H1 (cell line): ENCODE measurements around the gene MESD. TPM values are rescaled to one million over a fixed set of nuclear protein-coding genes. Genes with fewer than 3 reads are reported as not detected.

Experiments
- CTCF ChIA-PET: fragments of 300-600 bp; sonication (Branson Sonifier 250); formaldehyde crosslinking; loops from one replicate; lab custom pipeline; 2021; ENCODE audit not compliant: partially characterized antibody; lab: Charles Lee
- POLR2A ChIA-PET: fragments of 300-600 bp; sonication (Branson Sonifier 250); formaldehyde crosslinking; loops from one replicate; lab custom pipeline; 2021; ENCODE audit warnings: inconsistent platforms; ENCODE audit not compliant: partially characterized antibody; lab: Charles Lee
- DNase-seq, 2 experiments: peaks; one replicate each; pipeline versions ENCODE4 v3.0.0 to v3.0.0-alpha.2; 2010 to 2022; ENCODE audit warnings: low spot score in 2 of 2, low read depth in 1 of 2, mixed read lengths in 1 of 2
- FAIRE-seq: peaks from 2 replicates; lab custom pipeline; 2011; peaks lifted over from hg19 to GRCh38; lab: Jason Lieb, UNC
- H2AFZ ChIP-seq: 2 replicates; pipeline ENCODE4 v1.8.1; 2012; ENCODE audit warnings: low read length, inconsistent platforms
- H2AK5ac ChIP-seq: 2 replicates; pipeline ENCODE4 v1.6.1; 2013; ENCODE audit warnings: low read depth, low read length
- H2BK120ac ChIP-seq: replicated peaks from 2 replicates; pipeline ENCODE3; 2013; ENCODE audit warnings: low read depth, low read length, inconsistent platforms
- H2BK12ac ChIP-seq: 2 replicates; pipeline ENCODE4 v1.6.1; 2013; ENCODE audit warnings: low read depth, low read length
- H2BK15ac ChIP-seq: 2 replicates; pipeline ENCODE4 v1.6.1; 2013; ENCODE audit warnings: low read length
- H2BK20ac ChIP-seq: 2 replicates; pipeline ENCODE4 v1.6.1; 2013; ENCODE audit warnings: low read length
- H2BK5ac ChIP-seq: 2 replicates; pipeline ENCODE4 v1.6.1; 2013; ENCODE audit warnings: low read depth, low read length
- H3K14ac ChIP-seq: 2 replicates; pipeline ENCODE4 v1.6.1; 2013; ENCODE audit warnings: inconsistent platforms; ENCODE audit not compliant: insufficient read length
- H3K18ac ChIP-seq: 2 replicates; pipeline ENCODE4 v1.6.1; 2013; ENCODE audit warnings: low read length; ENCODE audit errors: extremely low read depth
- H3K23ac ChIP-seq: 2 replicates; pipeline ENCODE4 v1.6.1; 2013; ENCODE audit warnings: inconsistent platforms; ENCODE audit not compliant: insufficient read length
- H3K23me2 ChIP-seq: 2 replicates; pipeline ENCODE4 v1.6.1; 2013; ENCODE audit warnings: low read depth, low read length
- H3K27ac ChIP-seq: 2 replicates; pipeline ENCODE4 v1.6.1; 2011; ENCODE audit warnings: low read depth, low read length, inconsistent platforms
- H3K27me3 ChIP-seq, 4 experiments: replicated peaks in 1 of 4; 1 replicate in 1 of 4; 2 replicates in 3 of 4; pipeline versions ENCODE4 v1.6.1 to v1.8.1; 2011 to 2013; ENCODE audit warnings: low read length in 3 of 4, mild to moderate bottlenecking in 3 of 4, inconsistent platforms in 2 of 4, mixed read lengths in 2 of 4, moderate library complexity in 1 of 4; ENCODE audit not compliant: control insufficient read depth in 3 of 4, insufficient read depth in 3 of 4; ENCODE audit errors: extremely low read depth in 1 of 4
- H3K36me3 ChIP-seq, 4 experiments: 2 replicates each; pipeline versions ENCODE4 v1.6.1 to v1.8.1; 2011 to 2013; ENCODE audit warnings: mild to moderate bottlenecking in 4 of 4, low read length in 3 of 4, moderate library complexity in 2 of 4, control low read depth in 1 of 4, inconsistent platforms in 1 of 4; ENCODE audit not compliant: insufficient read depth in 4 of 4, control insufficient read depth in 2 of 4
- H3K4ac ChIP-seq: replicated peaks from 2 replicates; pipeline ENCODE3; 2013; ENCODE audit warnings: low read length, low read depth, mixed read lengths, inconsistent platforms; ENCODE audit not compliant: insufficient read length
- H3K4me1 ChIP-seq, 4 experiments: replicated peaks in 1 of 4; 1 replicate in 1 of 4; 2 replicates in 3 of 4; pipeline versions ENCODE4 v1.6.1 to v1.8.1; 2011 to 2013; ENCODE audit warnings: low read length in 3 of 4, inconsistent platforms in 2 of 4, mixed read lengths in 1 of 4; ENCODE audit not compliant: insufficient read depth in 4 of 4, control insufficient read depth in 3 of 4
- H3K4me2 ChIP-seq, 2 experiments: 2 replicates each; pipeline versions ENCODE4 v1.6.1 to v1.8.1; 2011 to 2013; ENCODE audit warnings: low read depth in 2 of 2, low read length in 2 of 2, control low read depth in 1 of 2, inconsistent platforms in 1 of 2, mild to moderate bottlenecking in 1 of 2; ENCODE audit not compliant: insufficient read depth in 1 of 2
- H3K4me3 ChIP-seq, 4 experiments: fragments of 200-600, 300-600 bp in 1 of 4; sonication (generic), shearing (Covaris generic), sonication (Bioruptor Twin) in 1 of 4; 2 replicates each; pipeline versions ENCODE4 v1.5.1 to v1.8.1; 2011 to 2016; ENCODE audit warnings: low read length in 4 of 4, low read depth in 3 of 4, control low read depth in 2 of 4, inconsistent platforms in 2 of 4, mild to moderate bottlenecking in 2 of 4, mixed read lengths in 1 of 4, moderate library complexity in 1 of 4; ENCODE audit not compliant: insufficient read depth in 2 of 4; ENCODE audit errors: extremely low read depth in 1 of 4
- H3K56ac ChIP-seq: replicated peaks from 2 replicates; pipeline ENCODE3; 2013; ENCODE audit warnings: low read depth, mild to moderate bottlenecking, mixed read lengths, low read length, inconsistent platforms; ENCODE audit not compliant: insufficient read length
- H3K79me1 ChIP-seq: 2 replicates; pipeline ENCODE4 v1.6.1; 2013; ENCODE audit warnings: low read depth, low read length, control low read depth
- H3K79me2 ChIP-seq, 2 experiments: 2 replicates each; pipeline versions ENCODE4 v1.6.1 to v1.8.1; 2012 to 2013; ENCODE audit warnings: low read length in 2 of 2, mild to moderate bottlenecking in 2 of 2, inconsistent platforms in 1 of 2; ENCODE audit not compliant: insufficient read depth in 2 of 2, control insufficient read depth in 1 of 2
- H3K9ac ChIP-seq, 4 experiments: replicated peaks in 1 of 4; 1 replicate in 1 of 4; 2 replicates in 3 of 4; pipeline versions ENCODE4 v1.6.1 to v1.8.1; 2011 to 2013; ENCODE audit warnings: low read depth in 3 of 4, low read length in 3 of 4, control low read depth in 2 of 4, mild to moderate bottlenecking in 2 of 4, moderate library complexity in 2 of 4, inconsistent platforms in 1 of 4; ENCODE audit errors: extremely low read depth in 1 of 4
- H3K9me3 ChIP-seq, 2 experiments: 2 replicates each; pipeline versions ENCODE4 v1.6.1 to v1.8.1; 2012 to 2013; ENCODE audit warnings: mild to moderate bottlenecking in 2 of 2, moderate library complexity in 2 of 2, control low read depth in 1 of 2, inconsistent platforms in 1 of 2, low read depth in 1 of 2, low read length in 1 of 2, mixed read lengths in 1 of 2; ENCODE audit not compliant: insufficient read depth in 2 of 2
- H4K20me1 ChIP-seq, 2 experiments: replicated peaks in 1 of 2; 2 replicates each; pipeline versions ENCODE3 to v1.8.1; 2011 to 2013; ENCODE audit warnings: inconsistent platforms in 2 of 2, low read length in 2 of 2, mild to moderate bottlenecking in 1 of 2; ENCODE audit not compliant: insufficient read depth in 2 of 2, control insufficient read depth in 1 of 2
- H4K5ac ChIP-seq: 2 replicates; pipeline ENCODE4 v1.6.1; 2013; ENCODE audit warnings: low read length, low read depth, mixed read lengths, inconsistent platforms; ENCODE audit not compliant: insufficient read length
- H4K8ac ChIP-seq: 2 replicates; pipeline ENCODE4 v1.8.0; 2013; ENCODE audit warnings: mild to moderate bottlenecking, moderate library complexity, low read length, inconsistent platforms; ENCODE audit not compliant: insufficient read depth; ENCODE audit errors: extremely low read depth
- H4K91ac ChIP-seq: replicated peaks from 2 replicates; pipeline ENCODE3; 2013; ENCODE audit warnings: low read length, mixed read lengths, inconsistent platforms; ENCODE audit not compliant: insufficient read length
- CHD2 ChIP-seq: IDR thresholded peaks from 2 replicates; pipeline ENCODE4 v1.6.1; 2012; ENCODE audit warnings: low read length, improper control_type of control experiment
- GTF2F1 ChIP-seq: IDR thresholded peaks from 2 replicates; pipeline ENCODE4 v1.6.1; 2012; ENCODE audit warnings: low read depth, low read length, improper control_type of control experiment, borderline replicate concordance
- MAFK ChIP-seq: IDR thresholded peaks from 2 replicates; pipeline ENCODE4 v1.6.1; 2012; ENCODE audit warnings: low read depth, mild to moderate bottlenecking, improper control_type of control experiment, low read length
- PHF8 ChIP-seq: fragments of 200-600 bp; sonication (generic); conservative IDR thresholded peaks from 2 replicates; pipeline ENCODE4 v1.7.1; 2012; ENCODE audit warnings: low read depth, mild to moderate bottlenecking, inconsistent platforms, low read length, moderate library complexity
- RNF2 ChIP-seq: fragments of 200-900, 300-1000 bp; sonication (generic); IDR thresholded peaks from 2 replicates; pipeline ENCODE4 v1.7.1; 2016; ENCODE audit warnings: borderline replicate concordance, low read depth, mild to moderate bottlenecking, antibody characterized with exemption, low read length; ENCODE audit not compliant: poor library complexity, severe bottlenecking; ENCODE audit errors: missing control alignments
- SIN3A ChIP-seq, 2 experiments: IDR thresholded peaks in 1 of 2; conservative IDR thresholded peaks in 1 of 2; 2 replicates each; pipeline ENCODE4 v1.6.1; 2011 to 2012; ENCODE audit warnings: low read length in 2 of 2, improper control_type of control experiment in 1 of 2, low read depth in 1 of 2, mild to moderate bottlenecking in 1 of 2
- SIX5 ChIP-seq: IDR thresholded peaks from 2 replicates; pipeline ENCODE4 v1.6.1; 2011; ENCODE audit warnings: mild to moderate bottlenecking, low read depth, low read length
- SP1 ChIP-seq: IDR thresholded peaks from 2 replicates; pipeline ENCODE4 v1.6.1; 2011; ENCODE audit warnings: low read depth, low read length
- SP2 ChIP-seq: IDR thresholded peaks from 2 replicates; pipeline ENCODE4 v1.6.1; 2012; ENCODE audit warnings: mild to moderate bottlenecking, low read length, inconsistent platforms
- SUZ12 ChIP-seq: fragments of 200-600 bp; sonication (generic); IDR thresholded peaks from 2 replicates; pipeline ENCODE4 v1.6.1; 2012; ENCODE audit warnings: mild to moderate bottlenecking, inconsistent platforms, low read length, moderate library complexity, mixed read lengths
- YY1 ChIP-seq: IDR thresholded peaks from 2 replicates; pipeline ENCODE4 v1.6.1; 2011; ENCODE audit warnings: low read depth, mild to moderate bottlenecking, low read length
- WGBS, 2 experiments: shearing (Covaris generic) in 1 of 2; methylation state at CpG; one replicate each; pipeline versions ENCODE4 v1.1.6 to v1.1.7; 2013 to 2015; ENCODE audit warnings: low lambda C conversion rate in 2 of 2, mixed read lengths in 2 of 2, inconsistent platforms in 1 of 2, low coverage in 1 of 2, missing lambda C conversion rate in 1 of 2; ENCODE audit not compliant: insufficient replicate concordance in 2 of 2, insufficient coverage in 1 of 2, insufficient read length in 1 of 2; ENCODE audit errors: extremely low coverage in 1 of 2, missing lambda C conversion rate in 1 of 2; 5-methylcytosine and 5-hydroxymethylcytosine counted together
- polyA plus RNA-seq, 7 experiments: library from polyadenylated mRNA; depleted of rRNA in 3 of 7; stranded (reverse) in 5 of 7; unstranded in 2 of 7; fragments of >200 nt in 5 of 7; fragments of 200-250 nt in 2 of 7; gene quantifications; 1 replicate in 5 of 7; 2 replicates in 1 of 7; 4 replicates in 1 of 7; pipeline versions ENCODE4 v1.2.1 to v1.2.3, GENCODE V29; 2011 to 2013; ENCODE audit warnings: missing spikeins in 2 of 7, mixed read lengths in 2 of 7
- total RNA-seq: library from RNA; stranded (reverse); fragmentation: NEBNext Ultra II Directional; extraction: Animal tissue kit (Norgen Biotek cat#: 25700); gene quantifications from 2 replicates; pipeline ENCODE4 v1.2.1, GENCODE V29; 2021
- TF ChIP-seq, protein P1 (sequence below): IDR thresholded peaks from 2 replicates; pipeline ENCODE4 v1.6.1; 2012; ENCODE audit warnings: inconsistent platforms

Gene MESD
- total and polyA plus RNA-seq, 2 of the 8 experiments (the other 6 are each of a cell fraction or from before 2014, with no cell fraction given) = 11.0 to 28.3 TPM

DNA sequence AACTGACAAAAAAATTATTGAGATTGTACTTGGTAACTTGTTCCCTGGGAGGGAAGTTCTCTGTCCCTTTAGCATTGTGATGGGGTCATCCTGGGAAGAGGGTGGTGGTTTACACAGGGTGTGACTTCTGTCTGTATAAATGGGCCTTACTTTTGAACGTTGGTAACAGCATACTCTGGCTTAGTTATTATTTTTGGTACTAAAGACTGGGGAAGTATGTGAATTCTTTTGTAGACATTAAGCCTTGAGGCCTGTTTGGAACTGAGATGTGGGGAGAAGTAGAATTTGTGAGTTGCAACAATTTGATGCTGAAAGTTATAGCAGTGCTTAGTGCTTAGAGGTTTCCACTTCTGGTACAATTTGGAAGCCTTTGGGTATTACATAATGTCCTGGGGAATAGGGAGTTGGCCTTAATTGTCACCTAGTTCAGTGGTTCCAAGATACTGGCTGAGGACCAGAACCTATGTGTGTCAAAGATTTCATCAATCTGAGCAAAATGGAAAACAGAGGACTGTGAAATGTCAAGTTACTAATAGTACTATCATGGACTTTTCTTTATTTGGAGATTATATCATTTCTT, 27.0 kb upstream of the MESD start:
- no peak overlapping the region for H3K9ac ChIP-seq
- H2AFZ ChIP-seq = no peak overlapping the region
- H3K4me2 ChIP-seq = no peak overlapping the region
- WGBS, 2 experiments = 85% methylated on average over 1 of the region's 1 CpG; no CpG with 5 or more reads in 1 of the 2 experiments
- H4K5ac ChIP-seq = no peak overlapping the region
- H3K18ac ChIP-seq = no peak overlapping the region
- no peak overlapping the region for H2BK120ac ChIP-seq
- H3K27me3 ChIP-seq = no peaks in the 10 kb centered on the region
- no peak overlapping the region for H2BK15ac ChIP-seq
- no peak overlapping the region for H3K56ac ChIP-seq
- H3K4ac ChIP-seq = no peak overlapping the region
- no peak for TF ChIP-seq MAFK
- TF ChIP-seq YY1 = no peak
- no peak for TF ChIP-seq PHF8
- no peak for TF ChIP-seq SP1
- no peak for TF ChIP-seq SUZ12
- no peak for TF ChIP-seq CHD2
- no peak for TF ChIP-seq SIX5
- no peak for TF ChIP-seq SP2
- TF ChIP-seq RNF2 = no peak
- TF ChIP-seq, protein P1, sequence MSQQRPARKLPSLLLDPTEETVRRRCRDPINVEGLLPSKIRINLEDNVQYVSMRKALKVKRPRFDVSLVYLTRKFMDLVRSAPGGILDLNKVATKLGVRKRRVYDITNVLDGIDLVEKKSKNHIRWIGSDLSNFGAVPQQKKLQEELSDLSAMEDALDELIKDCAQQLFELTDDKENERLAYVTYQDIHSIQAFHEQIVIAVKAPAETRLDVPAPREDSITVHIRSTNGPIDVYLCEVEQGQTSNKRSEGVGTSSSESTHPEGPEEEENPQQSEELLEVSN = no peak
- TF ChIP-seq GTF2F1 = no peak
- TF ChIP-seq SIN3A (conservative IDR thresholded peaks at IDR 0.05 in 1 of 2, IDR thresholded peaks at IDR 0.05 in 1 of 2; ENCODE audit: low read depth in 1 of 2, low read length in 2 of 2) = no peak
- H2BK20ac ChIP-seq = no peak overlapping the region
- H3K14ac ChIP-seq = no peak overlapping the region
- H2BK12ac ChIP-seq = no peak overlapping the region
- H4K8ac ChIP-seq = no peak overlapping the region
- no peak overlapping the region for H4K91ac ChIP-seq
- H3K4me3 ChIP-seq = no peak overlapping the region
- DNase-seq (no peak), FAIRE-seq (no peak)
- no peak overlapping the region for H3K27ac ChIP-seq
- no peaks in the 10 kb centered on the region for H3K9me3 ChIP-seq
- no peaks in the 10 kb centered on the region; the same call in 1 of the 2 replicates for H3K79me1 ChIP-seq
- H3K23ac ChIP-seq = no peak overlapping the region
- H4K20me1 ChIP-seq = no peaks in the 10 kb centered on the region
- H3K23me2 ChIP-seq = no peaks in the 10 kb centered on the region
- no peaks in the 10 kb centered on the region for H3K36me3 ChIP-seq
- POLR2A ChIA-PET = interaction anchor here (1.2 kb wide), 1 partner anchor 10 kb away, joined by 6 read pairs; no protein-coding TSS in a partner anchor
- no peaks in the 10 kb centered on the region for H3K79me2 ChIP-seq
- no peaks in the 10 kb centered on the region for H3K4me1 ChIP-seq
- no peak overlapping the region for H2BK5ac ChIP-seq
- no peak overlapping the region for H2AK5ac ChIP-seq
- CTCF ChIA-PET = no interaction called here
